Vagina (tissue), 2 donors: ENCODE results near the gene RNASE9. TPM values are rescaled to one million over a fixed set of nuclear protein-coding genes. Genes with fewer than 3 reads are reported as not detected.

Experiments
- DNase-seq, 2 donors: peaks; one replicate each; pipeline ENCODE4 v3.0.0-alpha.2; 2017; ENCODE audit errors: extremely low spot score in 2 of 2
- H3K27ac ChIP-seq: fragments of 200-600 bp; sonication (generic); one replicate; pipeline ENCODE4 v1.5.1; 2019
- H3K27me3 ChIP-seq: fragments of 200-600 bp; sonication (generic); one replicate; pipeline ENCODE4 v1.5.1; 2019
- H3K36me3 ChIP-seq, 2 donors: fragments of 200-600 bp; sonication (generic); one replicate each; pipeline ENCODE4 v1.5.1; 2017 to 2019
- H3K4me1 ChIP-seq: fragments of 200-600 bp; sonication (generic); one replicate; pipeline ENCODE4 v1.5.1; 2019
- H3K4me3 ChIP-seq, 2 donors: fragments of 200-600 bp; sonication (generic); 1 replicate in 1 of 2; 2 replicates in 1 of 2; pipeline ENCODE4 v1.5.1; 2016 to 2019
- H3K9me3 ChIP-seq: fragments of 200-600 bp; sonication (generic); one replicate; pipeline ENCODE4 v1.5.1; 2019
- CTCF ChIP-seq, 3 experiments: fragments of 450-650 bp in 2 of 3; fragments of 200-600 bp in 1 of 3; sonication (generic) in 1 of 3; IDR thresholded peaks; one replicate each; pipeline ENCODE4 v1.5.1; 2017 to 2019; ENCODE audit warnings: antibody characterized with exemption in 3 of 3, mild to moderate bottlenecking in 2 of 3, moderate library complexity in 2 of 3
- POLR2A ChIP-seq, 2 donors: fragments of 450-650 bp; IDR thresholded peaks; one replicate each; pipeline ENCODE4 v1.6.1; 2017; ENCODE audit warnings: antibody characterized with exemption in 2 of 2, mild to moderate bottlenecking in 2 of 2, moderate library complexity in 2 of 2
- POLR2AphosphoS5 ChIP-seq, 2 donors: sonication (generic); formaldehyde crosslinking; IDR thresholded peaks; one replicate each; pipeline ENCODE4 v1.9.0; 2017; ENCODE audit warnings: antibody characterized with exemption in 2 of 2, mild to moderate bottlenecking in 2 of 2, low read depth in 1 of 2; ENCODE audit not compliant: insufficient read depth in 1 of 2
- intact Hi-C: fragments of 100-400 bp; cut with DNase I; formaldehyde crosslinking; loops from one replicate; pipeline ENCODE4 v1.15.1; 2023
- total RNA-seq: library from RNA; depleted of rRNA; stranded (reverse); fragments of >200 nt; gene quantifications from one replicate; pipeline ENCODE4 v1.2.3, GENCODE V29; 2016

Gene RNASE9
- total RNA-seq, 1 donor from 2014 or later: not detected

DNA sequence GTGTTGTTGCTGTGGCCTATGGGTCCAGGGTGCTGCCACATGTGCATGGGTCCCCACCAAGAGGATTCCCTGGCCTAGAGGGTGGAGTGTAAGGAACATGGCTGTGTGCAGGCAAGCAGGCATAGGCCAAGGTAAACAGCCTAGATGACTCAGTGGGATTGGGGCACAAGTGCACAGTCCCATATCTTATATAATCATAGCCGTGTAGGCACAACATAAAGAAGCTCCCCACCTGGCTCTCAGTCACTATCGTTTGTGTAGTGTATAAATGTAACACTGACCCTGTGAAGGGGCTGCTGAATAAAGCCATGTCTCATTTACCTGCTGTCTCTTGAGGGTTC lies 46.0 kb upstream of the RNASE9 start:
- Histone ChIP-seq H3K36me3 (no peaks in the 10 kb centered on the region), H3K9me3 (no peaks in the 10 kb centered on the region), H3K27me3 (no peaks in the 10 kb centered on the region), H3K4me3 (no peak overlapping the region), H3K4me1 (peaks cover 9% of the 10 kb centered on the region), H3K27ac (no peak overlapping the region)
- no peak for TF ChIP-seq POLR2A (IDR thresholded peaks at IDR 0.05)
- no peak for DNase-seq
- intact Hi-C loops: no loop called here

- no peak overlapping the region for H3K27ac ChIP-seq
- no peak overlapping the region for H3K4me3 ChIP-seq
- H3K36me3 ChIP-seq: no peaks in the 10 kb centered on the region
- intact Hi-C loops: no loop called here
- H3K4me1 ChIP-seq: peaks cover 9% of the 10 kb centered on the region
- no peaks in the 10 kb centered on the region for H3K9me3 ChIP-seq
- no peak for DNase-seq
- H3K27me3 ChIP-seq: no peaks in the 10 kb centered on the region
- TF ChIP-seq CTCF (IDR thresholded peaks at IDR 0.05): peak in 1 of 3 experiments; percentile 5
- no peak for TF ChIP-seq POLR2A (IDR thresholded peaks at IDR 0.05)
Observed at GRCh38 chr14:20606190-20606901, 45.5 kb upstream of the RNASE9 start.

- no peaks in the 10 kb centered on the region for H3K36me3 ChIP-seq
- H3K9me3 ChIP-seq: no peaks in the 10 kb centered on the region
- DNase-seq: no peak
- H3K27me3 ChIP-seq: no peaks in the 10 kb centered on the region
- no peak overlapping the region for H3K27ac ChIP-seq
- intact Hi-C loops: no loop called here
- H3K4me3 ChIP-seq: no peak overlapping the region
- no peaks in the 10 kb centered on the region for H3K4me1 ChIP-seq
- no peak for TF ChIP-seq CTCF (IDR thresholded peaks at IDR 0.05)
- TF ChIP-seq POLR2A (IDR thresholded peaks at IDR 0.05): no peak
- no peak for TF ChIP-seq POLR2AphosphoS5 (IDR thresholded peaks at IDR 0.05; ENCODE audit: insufficient read depth in 1 of 2, low read depth in 1 of 2)
Observed at GRCh38 chr14:20603813-20604690, 43.2 kb upstream of the RNASE9 start.

DNA sequence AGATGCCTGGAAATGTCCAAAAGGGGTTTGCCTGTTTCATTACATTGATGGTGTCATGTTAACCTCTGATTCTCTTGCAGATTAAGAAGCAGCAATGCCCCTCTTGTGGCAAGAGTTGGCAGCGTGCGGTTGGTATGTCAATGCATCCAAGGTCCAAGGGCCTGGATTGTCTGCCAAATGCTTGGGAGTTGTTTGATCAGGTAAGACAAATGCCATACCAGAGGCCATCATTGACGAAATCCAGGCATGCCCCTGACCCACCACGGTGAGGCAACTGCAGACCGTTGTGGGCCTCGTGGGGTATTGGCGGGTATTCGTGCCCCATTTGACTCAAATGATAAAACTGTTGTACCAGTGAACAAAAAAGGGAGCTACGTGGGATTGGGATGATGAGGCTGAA lies 41.7 kb upstream of the RNASE9 start:
- Histone ChIP-seq H3K4me1 (no peaks in the 10 kb centered on the region), H3K4me3 (no peak overlapping the region), H3K27ac (no peak overlapping the region), H3K9me3 (no peaks in the 10 kb centered on the region), H3K27me3 (no peaks in the 10 kb centered on the region), H3K36me3 (no peaks in the 10 kb centered on the region)
- DNase-seq: no peak
- intact Hi-C loops: no loop called here
- TF ChIP-seq POLR2AphosphoS5 (IDR thresholded peaks at IDR 0.05; ENCODE audit: insufficient read depth in 1 of 2, low read depth in 1 of 2): no peak
- no peak for TF ChIP-seq CTCF (IDR thresholded peaks at IDR 0.05)
- TF ChIP-seq POLR2A (IDR thresholded peaks at IDR 0.05): no peak

- H3K27me3 ChIP-seq: no peaks in the 10 kb centered on the region
- H3K4me3 ChIP-seq: no peak overlapping the region
- DNase-seq: no peak
- no peaks in the 10 kb centered on the region for H3K36me3 ChIP-seq
- TF ChIP-seq CTCF (IDR thresholded peaks at IDR 0.05): no peak
- no peak for TF ChIP-seq POLR2AphosphoS5 (IDR thresholded peaks at IDR 0.05; ENCODE audit: insufficient read depth in 1 of 2, low read depth in 1 of 2)
- TF ChIP-seq POLR2A (IDR thresholded peaks at IDR 0.05): no peak
- no peaks in the 10 kb centered on the region for H3K4me1 ChIP-seq
- no peaks in the 10 kb centered on the region for H3K9me3 ChIP-seq
- intact Hi-C loops: no loop called here
- no peak overlapping the region for H3K27ac ChIP-seq
Observed at GRCh38 chr14:20601522-20601921, 40.7 kb upstream of the RNASE9 start.
